Small intestine (tissue), 7 donors: ENCODE data around the gene POLH. TPM values are rescaled to one million over a fixed set of nuclear protein-coding genes. Genes with fewer than 3 reads are reported as not detected.

Experiments
- DNase-seq, 2 donors: peaks; one replicate each; pipeline versions ENCODE4 v3.0.0 to v3.0.0-alpha.2; 2013
- FAIRE-seq: peaks from 2 replicates; lab custom pipeline; 2012; peaks lifted over from hg19 to GRCh38; lab: Jason Lieb, UNC
- H3K27ac ChIP-seq, 3 donors: one replicate each; pipeline ENCODE4 v1.5.1; 2013; ENCODE audit warnings: low read length in 2 of 3, mild to moderate bottlenecking in 2 of 3, control low read depth in 1 of 3, inconsistent platforms in 1 of 3, low read depth in 1 of 3, moderate library complexity in 1 of 3
- H3K27me3 ChIP-seq, 3 donors: one replicate each; pipeline ENCODE4 v1.6.1; 2013; ENCODE audit warnings: low read length in 3 of 3, inconsistent platforms in 1 of 3; ENCODE audit not compliant: control insufficient read depth in 3 of 3, insufficient read depth in 3 of 3
- H3K36me3 ChIP-seq, 3 donors: one replicate each; pipeline ENCODE4 v1.6.1; 2013; ENCODE audit warnings: low read length in 3 of 3, inconsistent platforms in 1 of 3, low read depth in 1 of 3, mild to moderate bottlenecking in 1 of 3, moderate library complexity in 1 of 3; ENCODE audit not compliant: control insufficient read depth in 3 of 3, insufficient read depth in 2 of 3
- H3K4me1 ChIP-seq, 3 donors: one replicate each; pipeline ENCODE4 v1.6.1; 2013; ENCODE audit warnings: low read length in 2 of 3, inconsistent platforms in 1 of 3, low read depth in 1 of 3, mild to moderate bottlenecking in 1 of 3, moderate library complexity in 1 of 3; ENCODE audit not compliant: control insufficient read depth in 3 of 3, insufficient read depth in 2 of 3
- H3K4me3 ChIP-seq, 3 donors: one replicate each; pipeline ENCODE4 v1.5.1; 2013; ENCODE audit warnings: low read length in 3 of 3, control low read depth in 1 of 3, inconsistent platforms in 1 of 3, low read depth in 1 of 3, mild to moderate bottlenecking in 1 of 3, moderate library complexity in 1 of 3
- H3K9me3 ChIP-seq, 2 donors: one replicate each; pipeline ENCODE4 v1.6.1; 2013; ENCODE audit warnings: low read depth in 1 of 2, low read length in 1 of 2; ENCODE audit not compliant: control insufficient read depth in 2 of 2, insufficient read depth in 1 of 2
- WGBS, 3 donors: extraction: QIAGEN DNeasy Blood & Tissue Kit; methylation state at CpG; one replicate each; pipeline ENCODE4 v1.1.7; 2013; 5-methylcytosine and 5-hydroxymethylcytosine counted together
- polyA plus RNA-seq, 4 donors: library from polyadenylated mRNA; stranded (reverse) in 3 of 4; unstranded in 1 of 4; fragments of 200-250 nt in 3 of 4; fragments of 120-200 nt in 1 of 4; gene quantifications; one replicate each; pipeline versions ENCODE4 v1.2.1 to v1.2.3, GENCODE V29; 2013
- donor health status: healthy with polysubstance abuse.
- donor health status: control.
- donor health status: control.
- donor health status: Bipolar disorder and iron deficiency.
- donor health status: healthy.

Gene POLH
- polyA plus RNA-seq, 4 donors = 2.0 to 8.8 (median 3.1) TPM

DNA sequence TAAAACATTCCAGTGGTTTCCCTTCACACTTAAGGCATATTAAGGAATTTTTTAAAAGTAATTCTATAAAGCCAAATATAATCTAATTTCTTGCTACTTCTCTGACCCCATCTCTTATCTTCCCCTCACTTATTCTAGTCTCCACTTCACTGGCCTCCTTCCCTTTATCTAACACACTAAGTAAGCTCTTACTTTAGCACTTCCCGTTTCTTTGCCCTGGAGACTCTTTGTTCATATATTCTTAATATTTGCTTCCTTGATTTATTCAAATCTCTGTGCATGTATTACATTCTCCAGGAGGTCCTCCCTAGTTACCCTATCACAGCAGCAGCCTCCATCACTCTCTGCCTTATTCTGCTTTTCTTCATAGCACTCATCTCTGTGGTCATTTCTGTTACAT lies 32.8 kb downstream of the POLH start:
- no peaks in the 10 kb centered on the region for H3K4me1 ChIP-seq
- DNase-seq = no peak
- peaks cover 0 to 26% (median 2%) of the 10 kb centered on the region in 3 donors for H3K36me3 ChIP-seq

DNA sequence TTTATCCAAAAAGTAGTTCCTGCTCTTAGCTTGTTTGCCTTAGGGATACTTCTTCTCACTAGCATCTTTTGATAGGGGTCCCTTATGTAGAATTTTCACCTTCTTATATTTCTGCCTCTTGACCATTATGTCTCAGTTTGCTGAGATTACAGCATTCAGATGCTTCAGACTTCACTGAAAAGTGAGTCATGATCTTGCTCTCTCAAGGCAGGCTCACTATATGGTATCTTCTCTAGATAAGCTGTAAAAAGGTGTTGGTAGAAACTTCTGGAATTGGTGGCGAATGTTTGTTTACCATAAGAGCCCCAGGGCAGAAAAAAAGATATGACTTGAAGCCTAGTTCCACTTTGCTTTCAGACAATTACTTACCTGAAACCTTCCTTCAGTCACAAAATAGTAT lies 33.4 kb downstream of the POLH start:
- Histone ChIP-seq H3K27ac (no peak overlapping the region), H3K4me1 (no peaks in the 10 kb centered on the region), H3K27me3 (no peaks in the 10 kb centered on the region), H3K9me3 (no peaks in the 10 kb centered on the region), H3K36me3 (peaks cover 0 to 30% (median 2%) of the 10 kb centered on the region in 3 donors), H3K4me3 (no peak overlapping the region)
- FAIRE-seq (no peak), DNase-seq (no peak)
- WGBS, 3 donors = 91 to 100% (median 97%) methylated on average over 1 of the region's 1 CpG

More for the DNA sequence above, 32.8 kb downstream of the POLH start:
- Histone ChIP-seq H3K4me3 (no peak overlapping the region), H3K27ac (no peak overlapping the region), H3K27me3 (no peaks in the 10 kb centered on the region), H3K9me3 (no peaks in the 10 kb centered on the region)
- 68 to 82% (median 80%) methylated on average over 1 of the region's 1 CpG for WGBS, 3 donors
- FAIRE-seq = no peak

DNA sequence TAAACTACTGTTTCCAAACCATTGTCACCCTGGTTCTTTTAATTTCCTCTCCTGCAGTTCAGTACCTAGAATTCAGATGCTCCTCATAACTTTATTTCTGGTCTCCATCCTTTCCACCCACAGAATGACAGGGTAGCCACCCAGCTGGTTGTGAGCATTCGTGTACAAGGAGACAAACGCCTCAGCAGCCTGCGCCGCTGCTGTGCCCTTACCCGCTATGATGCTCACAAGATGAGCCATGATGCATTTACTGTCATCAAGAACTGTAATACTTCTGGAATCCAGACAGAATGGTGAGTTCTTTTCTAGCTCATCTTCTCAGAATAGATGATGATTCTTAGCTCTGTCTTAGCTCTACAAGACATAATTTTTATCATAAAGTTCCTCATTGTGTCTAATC lies 34.4 kb downstream of the POLH start:
- H3K4me1 ChIP-seq = no peaks in the 10 kb centered on the region
- no peak overlapping the region for H3K27ac ChIP-seq
- no peak for DNase-seq
- no peak for FAIRE-seq
- H3K9me3 ChIP-seq = no peaks in the 10 kb centered on the region
- no peak overlapping the region for H3K4me3 ChIP-seq
- peaks cover 2 to 34% (median 2%) of the 10 kb centered on the region in 3 donors for H3K36me3 ChIP-seq
- 95 to 99% (median 97%) methylated on average over 5 of the region's 5 CpGs for WGBS, 3 donors
- H3K27me3 ChIP-seq = no peaks in the 10 kb centered on the region

DNA sequence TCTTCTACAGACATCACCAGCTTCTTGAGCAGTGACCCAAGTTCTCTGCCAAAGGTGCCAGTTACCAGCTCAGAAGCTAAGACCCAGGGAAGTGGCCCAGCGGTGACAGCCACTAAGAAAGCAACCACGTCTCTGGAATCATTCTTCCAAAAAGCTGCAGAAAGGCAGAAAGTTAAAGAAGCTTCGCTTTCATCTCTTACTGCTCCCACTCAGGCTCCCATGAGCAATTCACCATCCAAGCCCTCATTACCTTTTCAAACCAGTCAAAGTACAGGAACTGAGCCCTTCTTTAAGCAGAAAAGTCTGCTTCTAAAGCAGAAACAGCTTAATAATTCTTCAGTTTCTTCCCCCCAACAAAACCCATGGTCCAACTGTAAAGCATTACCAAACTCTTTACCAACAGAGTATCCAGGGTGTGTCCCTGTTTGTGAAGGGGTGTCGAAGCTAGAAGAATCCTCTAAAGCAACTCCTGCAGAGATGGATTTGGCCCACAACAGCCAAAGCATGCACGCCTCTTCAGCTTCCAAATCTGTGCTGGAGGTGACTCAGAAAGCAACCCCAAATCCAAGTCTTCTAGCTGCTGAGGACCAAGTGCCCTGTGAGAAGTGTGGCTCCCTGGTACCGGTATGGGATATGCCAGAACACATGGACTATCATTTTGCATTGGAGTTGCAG lies 37.9 kb downstream of the POLH start:
- Histone ChIP-seq H3K9me3 (no peaks in the 10 kb centered on the region), H3K27ac (no peak overlapping the region), H3K4me1 (no peaks in the 10 kb centered on the region), H3K27me3 (no peaks in the 10 kb centered on the region), H3K36me3 (peaks cover 2 to 32% (median 2%) of the 10 kb centered on the region in 3 donors), H3K4me3 (no peak overlapping the region)
- no peak for DNase-seq
- WGBS, 3 donors = 94 to 97% (median 97%) methylated on average over 6 of the region's 6 CpGs
- no peak for FAIRE-seq

DNA sequence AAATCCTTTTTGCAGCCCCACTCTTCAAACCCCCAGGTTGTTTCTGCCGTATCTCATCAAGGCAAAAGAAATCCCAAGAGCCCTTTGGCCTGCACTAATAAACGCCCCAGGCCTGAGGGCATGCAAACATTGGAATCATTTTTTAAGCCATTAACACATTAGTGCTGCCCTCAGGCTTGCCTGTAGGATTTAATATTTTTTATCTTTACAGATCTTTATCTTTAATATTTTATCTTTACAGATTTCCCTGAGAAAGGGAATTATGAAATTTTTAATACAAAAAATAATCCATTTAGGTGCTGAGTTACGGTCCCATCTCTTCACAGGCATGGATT lies 38.4 kb downstream of the POLH start:
- no peak overlapping the region for H3K27ac ChIP-seq
- 68 to 81% (median 77%) methylated on average over 3 of the region's 3 CpGs for WGBS, 3 donors
- FAIRE-seq (no peak), DNase-seq (no peak)
- no peak overlapping the region for H3K4me3 ChIP-seq
- H3K27me3 ChIP-seq = no peaks in the 10 kb centered on the region
- H3K36me3 ChIP-seq = peaks cover 2 to 35% (median 2%) of the 10 kb centered on the region in 3 donors
- no peaks in the 10 kb centered on the region for H3K9me3 ChIP-seq
- no peaks in the 10 kb centered on the region for H3K4me1 ChIP-seq

DNA sequence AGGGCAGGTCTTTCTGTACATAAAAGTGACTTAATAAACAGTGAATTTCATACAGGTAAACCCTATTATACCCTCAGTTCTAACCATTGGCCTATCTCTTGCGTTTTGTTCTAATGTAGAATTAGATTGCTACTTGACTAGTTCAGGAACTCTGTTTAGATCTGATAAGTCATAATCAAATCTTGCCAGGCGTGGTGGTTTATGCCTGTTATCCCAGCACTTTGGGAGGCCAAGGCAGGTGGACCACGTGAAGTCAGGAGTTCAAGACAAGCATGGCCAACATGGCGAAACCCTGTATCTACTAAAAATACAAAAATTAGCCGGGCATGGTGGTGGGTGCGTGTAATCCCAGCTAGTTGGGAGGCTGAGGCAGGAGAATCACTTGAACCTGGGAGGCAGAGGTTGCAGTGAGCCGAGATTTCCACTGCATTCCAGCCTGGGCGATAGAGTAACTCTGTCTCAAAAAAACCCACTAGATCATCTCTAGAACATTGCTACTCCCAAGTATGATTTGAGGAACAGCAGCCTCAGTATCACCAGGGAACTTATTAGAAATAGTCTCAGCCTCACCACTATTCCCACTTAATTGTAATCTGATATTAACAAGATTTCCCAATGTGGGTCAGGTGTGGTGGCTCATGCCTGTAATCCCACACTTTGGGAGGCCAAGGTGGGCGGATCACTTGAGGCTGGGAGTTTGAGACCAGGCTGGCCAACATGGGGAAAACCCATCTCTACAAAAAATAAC lies 40.9 kb downstream of the POLH start:
- H3K4me3 ChIP-seq = no peak overlapping the region
- H3K36me3 ChIP-seq = peaks cover 2 to 43% (median 13%) of the 10 kb centered on the region in 3 donors
- 91 to 92% (median 92%) methylated on average over 9 of the region's 9 CpGs for WGBS, 3 donors
- FAIRE-seq (no peak), DNase-seq (no peak)
- no peak overlapping the region for H3K27ac ChIP-seq
- H3K27me3 ChIP-seq = no peaks in the 10 kb centered on the region
- H3K4me1 ChIP-seq = no peaks in the 10 kb centered on the region
- no peaks in the 10 kb centered on the region for H3K9me3 ChIP-seq

DNA sequence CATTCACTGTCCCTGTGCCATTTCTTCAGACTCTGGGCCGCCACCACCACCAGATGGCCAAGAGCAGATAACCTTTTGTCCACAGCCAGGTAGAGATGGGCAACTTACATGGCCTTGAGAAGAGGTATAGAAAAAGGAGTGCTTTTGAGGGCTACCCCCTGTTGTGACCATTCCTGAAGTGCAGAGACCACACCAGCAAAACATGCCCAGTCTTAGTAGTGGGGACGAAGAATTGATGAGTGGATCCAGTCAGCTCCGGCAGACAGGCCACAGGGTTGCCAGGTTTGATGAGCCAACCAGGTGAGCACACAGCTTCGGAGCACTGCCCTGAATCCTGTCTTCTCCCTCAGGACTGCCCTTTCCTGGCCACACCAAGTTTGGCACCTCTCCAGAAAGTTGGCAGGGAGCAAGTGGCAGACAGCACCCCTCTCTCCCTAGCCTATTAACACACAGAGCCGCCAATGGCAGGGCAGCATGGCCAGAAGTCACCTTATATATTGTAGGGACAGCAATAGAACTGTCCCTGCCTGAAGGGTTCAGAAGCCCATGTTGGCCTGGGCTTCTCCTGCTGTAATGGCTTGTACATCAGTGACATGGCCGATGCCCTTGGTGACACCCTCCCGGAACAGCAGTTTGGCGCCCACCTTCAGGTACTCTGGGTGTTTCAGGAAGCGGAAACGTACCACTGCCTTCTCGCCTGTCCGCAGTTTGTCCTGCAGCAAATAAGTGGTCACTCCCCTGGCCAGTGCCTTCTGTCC lies 45.3 kb downstream of the POLH start:
- FAIRE-seq (no peak), DNase-seq (no peak)
- no peak overlapping the region for H3K4me3 ChIP-seq
- WGBS, 3 donors = 93 to 98% (median 95%) methylated on average over 12 of the region's 12 CpGs
- H3K36me3 ChIP-seq = peaks cover 4 to 71% (median 16%) of the 10 kb centered on the region in 3 donors
- no peaks in the 10 kb centered on the region for H3K4me1 ChIP-seq
- H3K27me3 ChIP-seq = no peaks in the 10 kb centered on the region
- H3K27ac ChIP-seq = no peak overlapping the region
- H3K9me3 ChIP-seq = no peaks in the 10 kb centered on the region

DNA sequence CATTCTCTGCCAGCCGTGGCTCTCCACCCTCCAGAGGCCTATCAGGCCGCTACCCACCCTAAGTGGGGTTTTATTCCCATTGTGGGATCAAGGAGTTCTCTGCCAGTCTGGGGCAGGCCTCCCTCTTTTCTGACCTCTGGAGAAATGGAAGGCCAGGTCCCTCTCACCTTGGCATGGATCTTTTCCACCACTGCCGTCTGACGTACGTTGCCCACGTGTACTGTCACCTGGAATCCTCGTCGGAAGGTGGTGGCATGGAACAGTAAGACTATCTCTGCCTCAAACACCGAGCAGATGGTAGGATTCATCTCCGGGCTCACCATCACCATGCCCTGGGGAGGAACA lies 45.8 kb downstream of the POLH start:
- Histone ChIP-seq H3K27me3 (no peaks in the 10 kb centered on the region), H3K9me3 (no peaks in the 10 kb centered on the region), H3K36me3 (peaks cover 4 to 76% (median 16%) of the 10 kb centered on the region in 3 donors), H3K4me3 (no peak overlapping the region), H3K4me1 (peaks cover 0 to 2% (median 0%) of the 10 kb centered on the region in 3 donors), H3K27ac (no peak overlapping the region)
- 93 to 95% (median 93%) methylated on average over 10 of the region's 10 CpGs for WGBS, 3 donors
- FAIRE-seq = no peak
- no peak for DNase-seq
